K562 (cell line): ENCODE data around the gene BFSP1.

Source experiments
- ZBTB12 ChIP-seq: fragments of 250-450 bp; sonication (Bioruptor Pico); IDR thresholded peaks from 2 replicates; pipeline ENCODE4 v1.4.0; 2020
- TF ChIP-seq, protein P1 (sequence below): sonication (generic); formaldehyde crosslinking; IDR thresholded peaks from 2 replicates; pipeline ENCODE4 v1.8.0; 2022; ENCODE audit warnings: mild to moderate bottlenecking, missing genetic modification reagents, borderline replicate concordance

GRCh38 chr20:17494201-17494600 is 37.0 kb downstream of the BFSP1 start:
- no peak for TF ChIP-seq ZBTB12 (CRISPR knock-in tag)
- TF ChIP-seq, protein P1, sequence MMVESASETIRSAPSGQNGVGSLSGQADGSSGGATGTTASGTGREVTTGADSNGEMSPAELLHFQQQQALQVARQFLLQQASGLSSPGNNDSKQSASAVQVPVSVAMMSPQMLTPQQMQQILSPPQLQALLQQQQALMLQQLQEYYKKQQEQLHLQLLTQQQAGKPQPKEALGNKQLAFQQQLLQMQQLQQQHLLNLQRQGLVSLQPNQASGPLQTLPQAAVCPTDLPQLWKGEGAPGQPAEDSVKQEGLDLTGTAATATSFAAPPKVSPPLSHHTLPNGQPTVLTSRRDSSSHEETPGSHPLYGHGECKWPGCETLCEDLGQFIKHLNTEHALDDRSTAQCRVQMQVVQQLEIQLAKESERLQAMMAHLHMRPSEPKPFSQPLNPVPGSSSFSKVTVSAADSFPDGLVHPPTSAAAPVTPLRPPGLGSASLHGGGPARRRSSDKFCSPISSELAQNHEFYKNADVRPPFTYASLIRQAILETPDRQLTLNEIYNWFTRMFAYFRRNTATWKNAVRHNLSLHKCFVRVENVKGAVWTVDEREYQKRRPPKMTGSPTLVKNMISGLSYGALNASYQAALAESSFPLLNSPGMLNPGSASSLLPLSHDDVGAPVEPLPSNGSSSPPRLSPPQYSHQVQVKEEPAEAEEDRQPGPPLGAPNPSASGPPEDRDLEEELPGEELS (CRISPR knock-in tag) = no peak
